Central memory CD4-positive, alpha-beta T cell (primary cell): ENCODE measurements around the gene COL5A1.

ENCODE experiments used
- DNase-seq: peaks from one replicate; pipeline ENCODE4 v3.0.0; 2022

Gene COL5A1

DNA sequence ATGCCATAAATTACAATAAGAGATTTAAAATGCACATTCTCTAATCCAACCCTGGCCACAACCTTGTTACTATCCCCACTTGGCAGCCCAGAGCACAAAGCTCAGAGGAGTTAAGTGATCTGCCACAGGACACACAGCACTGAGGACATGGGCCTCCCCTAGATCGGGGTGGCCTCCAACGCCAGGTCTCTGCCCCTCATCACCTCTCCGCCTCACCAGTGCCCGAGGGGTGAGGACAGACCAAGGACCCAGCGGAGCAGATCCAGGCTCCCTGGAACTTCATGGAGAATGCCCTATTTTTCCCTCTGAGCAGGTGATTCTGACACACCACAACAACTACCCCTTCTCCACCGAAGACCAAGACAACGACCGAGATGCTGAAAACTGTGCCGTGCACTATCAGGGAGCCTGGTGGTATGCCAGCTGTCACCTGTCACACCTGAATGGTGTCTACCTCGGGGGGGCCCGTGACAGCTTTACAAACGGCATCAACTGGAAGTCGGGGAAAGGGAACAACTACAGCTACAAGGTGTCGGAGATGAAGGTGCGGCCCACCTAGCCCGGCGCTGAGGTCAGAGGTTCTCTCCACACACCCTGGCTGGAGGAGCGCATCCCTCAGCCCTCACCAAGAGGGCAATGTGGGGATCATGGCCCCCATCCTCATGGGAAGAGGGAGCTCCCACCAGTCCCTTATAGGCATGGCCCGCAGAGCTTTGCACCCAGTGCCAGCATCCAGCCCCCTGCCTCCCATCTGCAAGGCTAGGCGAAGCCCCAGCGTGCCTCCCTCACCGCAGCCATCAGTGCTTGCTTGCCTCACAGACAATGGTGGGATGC, 226.5 kb downstream of the COL5A1 start:
- no peak for DNase-seq

DNA sequence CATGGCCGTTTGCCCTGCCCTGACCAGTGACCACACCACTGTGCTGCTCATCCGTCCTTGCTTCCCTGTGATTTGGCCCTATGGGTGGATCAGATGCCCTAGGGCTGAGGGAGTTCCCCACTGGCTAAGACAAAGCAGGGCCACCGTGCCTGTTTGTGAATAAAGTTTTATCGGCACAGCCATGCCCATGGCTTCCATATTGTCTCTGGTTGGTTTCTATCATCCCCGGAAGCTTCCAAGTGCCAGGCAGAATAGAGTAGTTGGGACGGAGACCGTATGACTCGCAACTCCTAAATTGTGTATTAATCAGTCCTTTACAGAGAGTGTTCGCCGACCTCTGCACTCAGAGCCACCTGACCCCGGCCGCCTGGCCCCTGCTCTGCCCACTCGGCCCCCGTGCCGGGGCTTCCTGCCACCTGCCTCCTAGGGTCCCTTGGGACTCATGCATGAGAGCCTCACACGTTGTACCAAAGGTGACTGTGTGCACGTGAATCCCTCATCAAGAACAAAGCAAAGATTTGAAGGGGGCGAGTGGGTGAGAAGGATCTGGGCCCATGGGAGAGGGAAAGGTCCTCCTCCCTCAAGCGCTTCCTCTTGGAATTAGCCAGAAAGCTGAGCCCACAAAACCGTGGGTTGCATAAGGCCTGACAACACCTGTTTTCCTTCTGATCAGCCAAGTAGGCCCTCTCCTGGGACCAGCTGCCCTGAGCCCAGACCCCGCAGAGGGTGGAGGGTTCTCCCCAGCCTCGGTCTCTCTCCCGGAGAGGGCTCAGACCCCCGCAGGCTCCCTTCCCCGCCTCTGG, 227.3 kb downstream of the COL5A1 start:
- no peak for DNase-seq

DNA sequence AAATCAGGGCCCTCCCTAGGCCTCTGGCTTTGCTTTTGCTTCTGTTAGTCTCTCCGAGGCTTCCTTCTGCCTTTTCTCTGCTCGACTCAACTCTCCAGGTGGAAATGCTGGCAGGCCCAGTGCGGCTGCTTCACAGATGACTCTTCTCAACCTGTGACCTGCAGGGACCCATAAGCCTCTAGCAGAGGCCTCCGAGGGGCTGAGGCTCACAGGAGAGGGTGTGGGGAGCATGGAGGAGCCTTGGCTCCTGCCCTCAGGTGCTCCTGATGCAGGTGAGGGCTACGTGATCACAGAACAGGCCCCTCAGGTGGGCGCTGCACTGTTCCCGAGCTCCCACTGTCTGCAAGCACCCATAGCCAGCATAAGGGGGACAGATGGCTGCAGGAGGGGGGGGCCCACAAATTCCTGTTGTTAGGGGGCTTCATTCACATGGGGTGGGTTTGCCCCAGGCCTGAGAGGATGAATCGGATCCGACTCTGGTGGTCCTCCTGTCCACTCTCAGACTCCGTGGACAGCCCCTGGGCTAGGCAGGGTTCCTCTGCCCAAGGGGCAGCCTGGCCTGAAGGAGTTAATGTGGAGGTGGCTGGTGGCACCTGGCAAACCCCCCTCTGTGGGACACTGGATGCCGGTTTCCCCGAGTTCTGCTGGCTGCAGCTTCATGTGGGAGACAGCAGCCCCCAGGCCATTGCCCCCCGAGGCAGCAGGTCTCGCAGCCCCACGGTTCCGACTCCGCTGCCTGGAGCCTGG, 228.1 kb downstream of the COL5A1 start:
- no peak for DNase-seq

DNA sequence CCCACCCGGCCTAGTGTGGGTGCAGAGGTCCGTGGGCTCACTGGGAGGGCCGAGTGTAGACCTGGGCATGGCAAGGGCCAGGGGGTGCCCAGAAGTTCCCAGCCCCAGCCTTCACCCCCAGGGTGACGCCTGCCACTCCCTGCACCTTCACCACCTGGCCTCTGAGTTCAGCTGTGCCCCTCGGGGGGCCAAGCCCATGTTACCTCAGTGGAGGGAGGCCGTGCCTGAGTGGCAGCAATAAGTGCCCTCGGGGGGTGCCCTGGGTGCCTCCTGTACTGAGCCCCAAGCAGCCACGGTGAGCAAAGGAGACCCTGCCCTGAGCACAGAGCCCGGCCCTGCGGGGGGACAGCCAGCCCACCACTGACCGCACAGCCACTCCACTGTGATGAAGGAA, 228.7 kb downstream of the COL5A1 start:
- DNase-seq = no peak

DNA sequence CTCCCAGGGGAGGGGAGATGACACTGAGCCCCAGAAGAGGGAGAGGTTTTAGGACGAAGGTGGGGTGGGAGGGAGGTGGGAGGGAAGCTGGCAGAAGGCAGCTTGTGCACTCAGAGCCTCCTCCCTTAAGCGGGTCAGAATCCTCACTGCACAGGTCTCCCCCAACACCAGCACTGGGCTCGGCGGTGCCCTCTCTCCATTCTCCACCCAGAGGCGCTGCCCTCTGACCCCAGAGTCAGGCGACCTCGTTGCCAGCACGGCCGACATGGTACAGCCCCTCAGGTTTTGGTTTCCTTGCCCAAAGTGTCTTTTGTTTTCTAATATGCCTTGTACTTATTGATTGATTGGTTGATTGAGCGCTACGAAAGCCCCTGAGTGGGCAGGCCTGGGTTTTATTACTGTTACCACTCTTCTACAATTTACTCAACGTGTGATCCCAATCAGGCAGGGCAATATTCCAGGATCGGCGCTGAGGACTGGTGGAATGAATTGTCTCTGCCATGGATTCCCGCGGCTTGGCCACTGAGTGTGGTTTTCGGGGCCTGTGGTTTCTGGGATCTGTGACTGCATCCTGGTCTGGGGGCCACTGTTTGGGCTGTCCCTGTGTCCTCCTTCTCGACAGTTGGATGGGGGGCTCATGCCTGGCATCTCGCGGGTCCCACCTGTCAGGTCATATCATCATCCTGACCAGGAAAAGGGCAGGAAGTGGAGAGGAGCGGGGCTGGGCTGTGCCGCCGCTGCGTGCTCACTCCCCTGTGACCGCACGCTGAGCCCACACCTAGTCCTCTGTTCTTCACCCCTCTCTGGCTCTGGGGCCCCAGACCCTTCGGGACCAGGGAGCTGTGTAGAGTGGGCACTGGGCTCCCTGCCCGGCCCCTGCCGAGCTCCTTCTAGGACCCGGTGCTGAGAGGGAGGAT, 229.4 kb downstream of the COL5A1 start:
- DNase-seq = no peak

DNA sequence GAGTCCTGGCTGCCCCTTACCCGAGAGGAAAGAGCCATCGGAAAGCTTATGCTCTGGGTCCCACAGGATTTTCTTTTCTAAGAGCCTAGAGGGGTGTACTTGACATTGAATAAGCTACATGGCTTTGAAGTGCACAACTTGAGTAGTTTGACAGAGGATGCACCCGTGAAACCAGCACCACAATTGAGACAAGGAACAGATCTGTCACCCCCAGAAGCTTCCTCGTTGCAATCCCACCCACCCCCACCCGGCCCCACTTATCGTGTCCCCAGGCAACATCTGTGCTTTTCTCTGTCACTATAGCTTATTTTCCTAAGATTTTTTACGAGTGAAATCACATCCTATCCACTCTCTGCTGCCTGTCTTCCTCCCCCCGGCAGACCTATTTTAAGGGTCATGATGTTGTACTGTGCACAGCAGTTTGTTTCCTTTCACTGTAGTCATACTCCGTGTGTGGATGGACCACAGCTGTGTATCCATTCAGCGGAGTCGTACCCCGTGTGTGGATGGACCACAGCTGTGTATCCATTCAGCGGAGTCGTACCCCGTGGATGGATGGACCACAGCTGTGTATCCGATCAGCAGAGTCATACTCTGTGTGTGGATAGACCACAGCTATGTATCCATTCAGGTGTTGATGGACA, 230.2 kb downstream of the COL5A1 start:
- no peak for DNase-seq

DNA sequence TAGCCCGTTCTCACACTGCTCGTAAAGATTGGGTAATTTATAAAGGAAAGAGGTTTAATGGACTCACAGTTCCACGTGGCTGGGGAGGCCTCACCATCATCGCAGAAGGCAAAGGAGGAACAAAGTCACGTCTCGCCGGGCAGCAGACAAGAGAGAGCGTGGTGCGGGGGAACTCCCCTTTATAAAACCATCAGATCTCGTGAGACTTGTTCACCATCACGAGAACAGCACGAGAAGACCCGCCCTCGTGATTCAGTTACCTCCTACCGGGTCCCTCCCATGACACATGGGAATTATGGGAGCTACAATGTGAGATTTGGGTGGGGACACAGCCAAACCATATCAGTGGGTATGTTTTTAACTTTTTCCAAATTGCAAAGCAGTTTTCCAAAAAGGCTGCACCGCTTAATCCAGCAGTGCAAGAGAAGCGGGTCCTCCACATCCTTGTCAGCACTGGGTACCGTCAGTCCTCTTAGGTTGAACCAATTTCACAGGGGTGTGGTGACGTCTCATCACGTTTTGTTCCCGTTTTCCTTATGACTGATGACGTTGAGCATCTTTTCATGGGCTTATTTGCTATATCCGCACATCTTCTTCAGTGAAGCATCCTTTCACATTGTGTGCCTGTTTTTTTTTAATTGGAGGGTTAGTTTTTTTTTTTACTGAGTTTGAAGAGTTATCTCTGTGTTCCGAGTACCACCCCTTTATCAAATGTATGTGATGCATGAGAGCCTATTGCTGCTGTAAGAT, 231.1 kb downstream of the COL5A1 start:
- DNase-seq = no peak

DNA sequence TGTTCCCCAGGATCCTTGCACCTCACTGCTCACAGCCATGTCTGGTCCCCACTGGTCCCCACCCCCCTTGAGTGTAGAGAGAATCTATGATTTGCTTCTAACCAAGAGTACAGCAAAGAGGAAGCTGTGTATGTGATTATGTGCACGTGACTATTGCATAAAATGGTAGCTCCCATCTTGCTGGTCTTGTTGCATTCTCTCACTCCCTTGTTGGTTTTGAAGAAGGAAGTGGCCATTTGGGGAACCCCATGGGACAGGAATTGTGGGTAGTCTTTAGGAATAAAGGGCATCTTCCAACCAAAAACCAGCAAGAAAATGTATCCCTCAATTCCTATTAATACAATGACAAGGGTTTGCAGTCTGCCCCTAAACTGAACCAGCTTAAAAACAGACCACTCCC, 233.8 kb downstream of the COL5A1 start:
- no peak for DNase-seq

DNA sequence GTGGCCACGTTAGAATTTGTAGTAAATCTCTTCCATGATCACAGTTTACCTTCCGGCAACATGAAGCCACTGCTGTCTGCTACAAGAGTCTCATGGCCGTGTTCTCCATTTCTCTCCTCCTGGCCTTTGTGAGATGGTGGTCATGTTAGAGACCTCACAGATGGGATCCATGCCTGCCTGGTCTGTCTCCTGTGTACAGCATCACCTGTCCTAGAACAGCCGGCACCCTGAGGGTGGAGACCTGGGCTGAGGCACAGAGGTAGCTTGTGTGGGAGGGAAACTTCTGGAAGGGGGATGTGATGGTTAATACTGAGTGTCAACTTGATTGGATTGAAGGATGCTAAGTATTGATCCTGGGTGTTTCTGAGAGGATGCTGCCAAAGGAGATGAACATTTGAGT, 235.9 kb downstream of the COL5A1 start:
- DNase-seq = no peak

DNA sequence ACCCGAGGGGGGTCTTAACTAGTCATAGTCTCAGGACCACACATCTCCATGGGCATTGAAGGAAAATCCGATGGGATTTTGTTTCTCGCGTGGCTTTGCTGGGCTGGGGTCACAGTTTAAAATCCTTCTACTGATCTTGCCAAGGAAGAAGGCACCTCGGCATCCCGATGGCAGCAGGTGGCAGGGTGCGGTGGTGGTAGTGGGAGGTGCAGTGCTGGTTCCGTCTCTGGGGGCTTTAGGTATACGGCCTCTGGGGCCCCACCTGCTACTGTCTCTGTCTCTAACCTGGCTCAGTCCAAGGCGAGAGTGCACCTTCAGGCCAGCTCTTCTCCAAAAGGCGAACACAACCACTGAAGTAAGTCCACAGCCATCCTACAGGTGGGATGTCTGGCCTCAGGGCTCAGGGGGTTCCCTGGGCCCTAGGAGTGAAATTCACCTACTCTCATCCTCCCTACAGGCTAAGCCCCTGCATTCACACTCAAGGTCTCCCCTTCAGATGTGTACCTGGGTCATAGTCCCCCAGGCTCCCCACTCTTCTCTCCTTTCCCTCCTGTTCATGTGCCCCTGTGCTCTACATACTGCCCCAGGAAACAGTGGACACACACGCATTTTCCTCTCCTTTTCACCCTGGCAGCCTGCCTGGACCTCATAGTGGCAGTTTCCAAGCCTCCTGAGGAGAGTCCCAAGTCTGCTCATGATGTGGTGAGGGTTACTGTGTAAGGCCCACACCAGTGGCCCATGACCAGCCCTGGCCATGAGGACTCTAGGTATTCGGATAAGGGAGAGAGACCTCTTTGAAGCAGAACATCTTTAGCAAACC, 238.3 kb downstream of the COL5A1 start:
- no peak for DNase-seq

DNA sequence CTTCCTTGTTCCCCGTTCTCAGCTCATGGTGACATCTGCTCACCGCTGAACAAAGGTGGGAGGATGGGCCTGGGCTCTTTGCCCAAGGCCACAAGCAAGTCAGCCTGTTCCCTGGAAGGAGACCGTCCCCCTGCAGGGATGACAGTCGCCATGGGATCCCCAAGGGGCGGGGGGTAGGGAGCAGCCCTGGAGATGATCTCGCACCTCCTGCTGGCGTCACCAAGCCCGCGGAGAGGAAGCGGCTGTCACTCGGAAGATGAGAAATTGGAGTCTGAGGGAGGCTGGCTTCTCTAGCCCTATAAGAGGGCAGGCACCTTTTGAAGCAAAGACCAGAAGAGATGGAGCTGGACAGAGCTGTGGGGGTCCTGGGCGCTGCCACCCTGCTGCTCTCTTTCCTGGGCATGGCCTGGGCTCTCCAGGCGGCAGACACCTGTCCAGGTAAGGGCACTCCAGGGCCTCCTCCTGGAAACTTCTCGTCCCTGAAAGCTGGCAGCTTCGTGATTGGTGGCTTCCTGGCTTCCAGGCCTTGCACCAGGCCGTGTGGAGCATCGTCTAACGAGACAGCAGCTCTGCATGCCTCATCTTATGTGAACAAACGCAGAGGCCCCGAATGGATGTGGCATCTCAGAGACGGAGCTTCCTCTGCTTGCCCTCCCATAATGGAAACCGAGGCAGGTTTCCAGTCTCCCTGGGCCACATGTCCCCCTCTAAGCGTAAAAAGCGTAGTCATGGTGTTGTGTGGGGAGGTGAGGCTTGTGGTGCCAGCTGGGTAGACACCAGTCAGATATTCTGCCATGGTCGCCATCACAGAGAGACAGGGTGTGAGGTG, 239.1 kb downstream of the COL5A1 start, which contains the start of gene FCN2:
FCN2 (plus strand) TSS at position 327 of the 829 bp plus-strand sequence; CDS start at position 339, 12 bp downstream.
- DNase-seq = no peak

DNA sequence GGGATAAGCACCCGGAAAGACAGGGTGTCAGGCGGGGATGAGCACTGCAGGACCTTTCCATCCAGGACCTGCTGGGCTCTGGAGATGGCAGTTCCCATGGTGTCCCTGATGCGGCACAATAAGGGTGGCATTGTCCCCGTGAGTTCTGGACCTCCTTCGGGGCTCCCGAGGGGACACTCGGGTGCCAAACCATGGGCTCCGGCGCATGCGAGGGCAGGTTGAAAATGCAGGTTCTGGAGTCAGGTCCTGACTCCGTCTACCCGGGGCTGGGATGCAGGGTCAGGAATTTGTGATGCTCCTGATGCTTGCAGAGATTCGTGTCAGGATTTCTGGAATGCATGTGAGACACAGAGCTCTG, 239.7 kb downstream of the COL5A1 start:
- DNase-seq = no peak

DNA sequence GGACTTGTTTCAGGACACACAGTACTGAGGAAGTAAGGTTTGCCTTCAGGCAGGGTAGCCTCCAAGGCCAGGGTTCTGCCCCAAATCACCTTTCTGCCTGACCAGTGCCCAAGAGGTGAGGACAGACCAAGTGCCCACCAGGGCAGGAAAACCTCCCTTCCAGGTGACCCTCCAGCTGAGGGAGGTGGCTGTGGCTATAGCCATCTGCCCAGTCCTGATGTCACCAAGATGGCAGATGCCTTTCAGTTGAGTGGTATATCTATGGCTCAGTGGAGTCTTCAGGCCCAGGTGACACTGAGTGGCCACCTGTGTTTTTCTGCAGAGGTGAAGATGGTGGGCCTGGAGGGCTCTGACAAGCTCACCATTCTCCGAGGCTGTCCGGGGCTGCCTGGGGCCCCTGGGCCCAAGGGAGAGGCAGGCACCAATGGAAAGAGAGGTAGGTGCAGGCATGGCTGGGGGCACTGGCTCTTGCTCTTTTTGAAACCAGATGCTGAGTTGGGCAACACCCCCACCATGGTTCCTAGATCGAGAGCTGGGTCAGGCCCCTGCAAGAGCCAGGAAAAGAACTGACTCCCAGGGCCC, 240.7 kb downstream of the COL5A1 start:
- no peak for DNase-seq

DNA sequence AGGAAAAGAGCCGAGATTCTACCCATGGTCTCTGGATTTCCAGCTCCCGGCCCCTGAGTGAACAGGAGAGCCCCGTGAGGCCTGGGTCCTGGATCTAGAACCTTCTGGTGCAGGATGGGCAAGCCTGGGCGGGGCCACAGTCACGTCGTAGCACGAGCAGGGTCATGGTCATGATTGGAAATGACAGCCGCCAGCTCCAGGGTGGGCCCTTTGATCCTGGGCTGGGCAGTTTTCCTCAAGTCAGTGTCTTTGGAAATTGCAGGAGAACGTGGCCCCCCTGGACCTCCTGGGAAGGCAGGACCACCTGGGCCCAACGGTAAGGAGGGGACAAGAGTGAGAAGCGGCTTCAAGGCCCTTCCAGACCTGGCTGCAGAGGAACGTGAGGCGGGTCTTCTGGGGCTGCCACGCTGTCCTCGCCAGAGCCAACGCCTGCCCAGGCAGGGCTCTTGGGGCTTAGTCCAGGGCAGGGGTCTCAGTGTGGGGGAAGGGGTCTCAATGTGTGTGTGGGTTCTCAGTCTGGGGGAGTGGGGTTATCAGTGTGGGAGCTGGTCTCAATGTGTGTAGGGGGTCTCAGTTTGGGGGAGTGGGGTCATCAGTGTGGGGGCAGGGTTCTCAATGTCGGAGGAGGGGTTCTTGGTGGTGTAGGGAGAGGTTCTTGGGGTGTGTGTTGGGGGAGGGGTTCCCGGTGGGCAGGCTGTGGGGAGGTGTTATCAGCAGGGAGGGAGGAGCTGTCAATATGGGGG, 241.6 kb downstream of the COL5A1 start:
- DNase-seq = no peak

DNA sequence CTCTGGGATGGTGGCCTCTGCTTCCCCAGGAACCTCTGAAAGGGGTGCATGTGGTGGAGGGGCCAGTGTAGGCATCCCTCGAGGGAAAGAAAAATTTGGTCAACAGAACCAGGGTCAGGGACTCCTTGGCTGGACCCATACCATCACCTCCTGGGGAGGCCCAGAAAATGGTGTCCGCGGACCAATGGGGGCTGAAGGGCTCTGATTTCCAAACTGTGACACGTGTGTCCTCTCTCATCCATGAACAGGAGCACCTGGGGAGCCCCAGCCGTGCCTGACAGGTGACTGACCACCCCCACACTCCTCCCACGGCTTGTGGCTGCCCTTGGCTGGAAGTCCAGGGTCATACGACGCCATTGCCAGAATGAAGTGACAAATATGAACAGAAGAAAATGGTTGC, 242.9 kb downstream of the COL5A1 start:
- DNase-seq = no peak

DNA sequence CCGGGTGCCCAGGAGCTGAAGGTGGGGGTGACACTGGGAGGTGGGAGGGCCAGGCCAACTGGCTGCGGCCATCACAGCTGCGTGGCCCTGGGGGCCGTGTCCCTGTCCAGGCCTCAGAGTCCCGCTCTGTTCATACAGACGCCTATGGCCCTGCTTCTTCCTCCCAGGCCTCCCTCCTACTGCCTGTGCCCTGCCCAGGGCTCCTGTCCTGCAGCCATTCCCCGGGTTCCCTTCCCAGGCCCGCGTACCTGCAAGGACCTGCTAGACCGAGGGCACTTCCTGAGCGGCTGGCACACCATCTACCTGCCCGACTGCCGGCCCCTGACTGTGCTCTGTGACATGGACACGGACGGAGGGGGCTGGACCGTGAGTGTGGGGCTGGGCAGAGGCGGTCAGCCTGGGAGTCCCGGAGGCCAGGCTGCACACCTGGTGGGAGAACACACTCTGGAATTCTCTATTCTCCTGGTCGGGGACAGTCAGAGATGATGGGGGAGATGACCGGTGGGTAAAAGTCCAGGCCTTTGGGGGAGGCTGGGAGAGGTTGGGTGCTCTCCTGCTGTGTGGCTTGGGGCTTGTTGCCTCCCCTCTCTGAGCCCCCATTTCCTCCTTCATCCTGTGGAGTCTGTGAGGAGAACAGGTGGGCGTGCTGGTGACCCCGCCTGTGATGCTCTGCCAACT, 243.5 kb downstream of the COL5A1 start:
- DNase-seq = no peak

DNA sequence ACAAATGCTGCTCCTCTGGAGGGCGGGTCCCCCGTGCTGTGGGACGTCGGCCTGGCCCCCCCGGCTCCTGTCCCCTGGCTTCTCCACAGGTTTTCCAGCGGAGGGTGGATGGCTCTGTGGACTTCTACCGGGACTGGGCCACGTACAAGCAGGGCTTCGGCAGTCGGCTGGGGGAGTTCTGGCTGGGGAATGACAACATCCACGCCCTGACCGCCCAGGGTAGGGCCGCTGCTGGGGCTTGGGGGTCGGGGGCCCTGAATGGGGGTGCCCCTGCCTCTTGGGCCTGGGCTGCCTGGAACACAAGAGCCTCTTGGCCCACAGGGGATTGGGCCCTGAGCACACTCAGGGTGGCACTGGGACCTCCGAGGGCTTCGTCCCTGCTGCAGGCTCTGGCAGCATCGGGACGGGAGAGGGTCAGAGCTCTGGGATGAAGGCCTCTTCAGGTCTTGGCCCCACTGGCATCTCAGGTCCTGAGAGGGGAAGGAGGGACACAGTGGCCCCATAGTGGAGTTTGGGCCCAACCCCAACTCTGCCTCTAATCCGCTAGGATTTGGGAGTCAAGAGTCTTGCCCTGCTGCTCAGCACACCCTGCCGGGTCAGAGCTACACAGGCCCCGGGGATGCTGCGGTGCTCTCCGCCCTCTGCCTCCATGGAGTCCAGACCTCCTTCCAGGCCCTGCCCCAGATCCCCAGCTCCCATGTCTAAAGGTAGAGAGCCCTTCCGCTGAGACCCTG, 244.2 kb downstream of the COL5A1 start:
- no peak for DNase-seq
